H9 (cell line): ENCODE results near the gene FYCO1. TPM values are rescaled to one million over a fixed set of nuclear protein-coding genes. Genes with fewer than 3 reads are reported as not detected.

Experiments used
- DNase-seq: peaks from one replicate; pipeline ENCODE4 v3.0.0-alpha.2; 2017
- H2AFZ ChIP-seq: one replicate; pipeline ENCODE4 v1.6.1; 2013; ENCODE audit warnings: mild to moderate bottlenecking, low read length, control low read depth, moderate library complexity
- H2AK5ac ChIP-seq: 2 replicates; pipeline ENCODE4 v1.6.1; 2013; ENCODE audit warnings: low read length, control low read depth, mixed read lengths; ENCODE audit not compliant: insufficient read length
- H2BK120ac ChIP-seq: one replicate; pipeline ENCODE4 v1.6.1; 2013; ENCODE audit warnings: low read depth, mild to moderate bottlenecking, low read length, control low read depth, inconsistent platforms; ENCODE audit not compliant: poor library complexity, severe bottlenecking
- H2BK12ac ChIP-seq: 2 replicates; pipeline ENCODE4 v1.6.1; 2013; ENCODE audit warnings: low read length, control low read depth, mixed read lengths, low read depth; ENCODE audit not compliant: insufficient read length
- H2BK15ac ChIP-seq: 2 replicates; pipeline ENCODE4 v1.6.1; 2013; ENCODE audit warnings: low read depth, low read length, control low read depth
- H2BK20ac ChIP-seq: one replicate; pipeline ENCODE4 v1.6.1; 2013; ENCODE audit warnings: low read depth, mild to moderate bottlenecking, low read length, control low read depth, inconsistent platforms; ENCODE audit not compliant: poor library complexity, severe bottlenecking
- H2BK5ac ChIP-seq: 2 replicates; pipeline ENCODE4 v1.6.1; 2013; ENCODE audit warnings: low read length, control low read depth, mixed read lengths; ENCODE audit not compliant: insufficient read length
- H3K14ac ChIP-seq: 2 replicates; pipeline ENCODE4 v1.6.1; 2013; ENCODE audit warnings: low read length, control low read depth; ENCODE audit not compliant: insufficient read depth
- H3K18ac ChIP-seq: 2 replicates; pipeline ENCODE4 v1.6.1; 2013; ENCODE audit warnings: low read depth, mild to moderate bottlenecking, mixed read lengths, low read length, control low read depth; ENCODE audit not compliant: insufficient read length
- H3K23ac ChIP-seq: 2 replicates; pipeline ENCODE4 v1.6.1; 2013; ENCODE audit warnings: low read length, control low read depth, mixed read lengths, low read depth; ENCODE audit not compliant: insufficient read length
- H3K23me2 ChIP-seq: 2 replicates; pipeline ENCODE4 v1.6.1; 2013; ENCODE audit warnings: low read depth, mild to moderate bottlenecking, mixed read lengths, low read length, control low read depth; ENCODE audit not compliant: insufficient read length, poor library complexity, severe bottlenecking
- H3K27ac ChIP-seq: 2 replicates; pipeline ENCODE4 v1.5.1; 2013; ENCODE audit warnings: low read length, control low read depth, mixed read lengths, low read depth; ENCODE audit not compliant: insufficient read length
- H3K27me3 ChIP-seq: 2 replicates; pipeline ENCODE4 v1.6.1; 2013; ENCODE audit warnings: low read length, control low read depth, inconsistent platforms; ENCODE audit not compliant: insufficient read depth
- H3K4ac ChIP-seq: 2 replicates; pipeline ENCODE4 v1.6.1; 2013; ENCODE audit warnings: low read depth, mild to moderate bottlenecking, control low read depth, inconsistent platforms, low read length, moderate library complexity
- H3K4me1 ChIP-seq: 2 replicates; pipeline ENCODE4 v1.6.1; 2013; ENCODE audit warnings: low read length, control low read depth, inconsistent platforms; ENCODE audit not compliant: insufficient read depth
- H3K4me2 ChIP-seq: 2 replicates; pipeline ENCODE4 v1.6.1; 2013; ENCODE audit warnings: low read length, control low read depth, mixed read lengths; ENCODE audit not compliant: insufficient read length, insufficient read depth
- H3K56ac ChIP-seq: 2 replicates; pipeline ENCODE4 v1.6.1; 2013; ENCODE audit warnings: low read depth, mild to moderate bottlenecking, mixed read lengths, low read length, control low read depth; ENCODE audit not compliant: insufficient read length
- H3K79me1 ChIP-seq: 2 replicates; pipeline ENCODE4 v1.6.1; 2013; ENCODE audit warnings: low read depth, mild to moderate bottlenecking, moderate library complexity, low read length, control low read depth, inconsistent platforms; ENCODE audit not compliant: insufficient read depth, poor library complexity, severe bottlenecking
- H3K79me2 ChIP-seq: 2 replicates; pipeline ENCODE4 v1.6.1; 2013; ENCODE audit warnings: low read length, control low read depth, inconsistent platforms; ENCODE audit not compliant: insufficient read depth
- H3K9ac ChIP-seq: 2 replicates; pipeline ENCODE4 v1.6.1; 2013; ENCODE audit warnings: low read length, control low read depth, mixed read lengths; ENCODE audit not compliant: insufficient read length; ENCODE audit errors: extremely low read depth
- H3K9me3 ChIP-seq: one replicate; pipeline ENCODE4 v1.6.1; 2013; ENCODE audit warnings: low read depth, low read length, inconsistent platforms; ENCODE audit not compliant: control insufficient read depth
- H3T11ph ChIP-seq: one replicate; pipeline ENCODE4 v1.6.1; 2013; ENCODE audit warnings: mild to moderate bottlenecking, low read length, control low read depth, inconsistent platforms
- H4K20me1 ChIP-seq: one replicate; pipeline ENCODE4 v1.6.1; 2013; ENCODE audit not compliant: control insufficient read depth, insufficient read length, insufficient read depth
- H4K5ac ChIP-seq: 2 replicates; pipeline ENCODE4 v1.6.1; 2013; ENCODE audit warnings: low read depth, mild to moderate bottlenecking, mixed read lengths, low read length, control low read depth; ENCODE audit not compliant: insufficient read length
- H4K8ac ChIP-seq: replicated peaks from 2 replicates; pipeline ENCODE4 v1.6.1; 2013; ENCODE audit warnings: low read length, control low read depth, mixed read lengths, low read depth; ENCODE audit not compliant: insufficient read length
- H4K91ac ChIP-seq: 2 replicates; pipeline ENCODE4 v1.6.1; 2013; ENCODE audit warnings: low read depth, mild to moderate bottlenecking, moderate library complexity, mixed read lengths, low read length, control low read depth; ENCODE audit not compliant: insufficient read length
- H3K27ac Mint-ChIP-seq, 3 experiments: 2 replicates in 2 of 3; 3 replicates in 1 of 3; pipeline ENCODE4 v1.8.0; 2020 to 2021; ENCODE audit warnings: mixed read lengths in 3 of 3, mild to moderate bottlenecking in 1 of 3, moderate library complexity in 1 of 3
- H3K27me3 Mint-ChIP-seq: 2 replicates; pipeline ENCODE4 v1.8.0; 2021; ENCODE audit warnings: low read depth, mild to moderate bottlenecking, moderate library complexity, mixed read lengths
- H3K36me3 Mint-ChIP-seq, 3 experiments: 2 replicates in 2 of 3; 3 replicates in 1 of 3; pipeline ENCODE4 v1.8.0; 2020 to 2021; ENCODE audit warnings: low read depth in 3 of 3, mixed read lengths in 3 of 3; ENCODE audit not compliant: insufficient read depth in 1 of 3
- H3K4me1 Mint-ChIP-seq, 2 experiments: 2 replicates each; pipeline ENCODE4 v1.8.0; 2020; ENCODE audit warnings: mixed read lengths in 2 of 2
- H3K4me3 Mint-ChIP-seq, 2 experiments: 2 replicates in 1 of 2; 3 replicates in 1 of 2; pipeline ENCODE4 v1.8.0; 2020 to 2021; ENCODE audit warnings: mild to moderate bottlenecking in 2 of 2, mixed read lengths in 2 of 2, moderate library complexity in 1 of 2
- H3K9me3 Mint-ChIP-seq, 2 experiments: 2 replicates in 1 of 2; 3 replicates in 1 of 2; pipeline ENCODE4 v1.8.0; 2020; ENCODE audit warnings: mild to moderate bottlenecking in 2 of 2, mixed read lengths in 2 of 2, moderate library complexity in 1 of 2
- WGBS: extraction: QIAGEN DNeasy Blood & Tissue Kit; methylation state at CpG from one replicate; pipeline ENCODE4 v1.1.7; 2013; ENCODE audit warnings: missing lambda C conversion rate, low lambda C conversion rate, mixed read lengths; ENCODE audit not compliant: insufficient read length; ENCODE audit errors: extremely low coverage; 5-methylcytosine and 5-hydroxymethylcytosine counted together
- total RNA-seq: library from RNA; stranded (reverse); gene quantifications from 2 replicates; pipeline ENCODE4 v1.2.1, GENCODE V29; 2021
- TF ChIP-seq, protein P1 (sequence below): fragments of 200-600 bp; sonication (generic); conservative IDR thresholded peaks from 3 replicates; pipeline ENCODE4 v1.8.0; 2021; ENCODE audit warnings: antibody characterized with exemption, mild to moderate bottlenecking

Gene FYCO1
- total RNA-seq, 1 experiment from 2014 or later: 10.4 TPM

DNA sequence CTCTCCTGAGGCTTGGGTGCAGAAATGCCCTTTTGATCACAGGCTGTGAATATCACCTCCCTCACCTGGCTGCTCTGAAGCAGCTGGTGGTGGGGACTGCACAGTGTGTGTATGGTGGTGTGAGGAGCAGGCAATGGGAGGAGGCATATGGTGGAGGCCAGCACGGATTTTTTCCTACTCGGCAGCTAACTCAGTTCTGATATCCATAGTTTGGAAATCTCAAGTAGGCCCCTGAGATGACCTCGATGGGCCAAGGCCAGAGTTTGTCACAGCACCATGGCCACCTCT lies 73.6 kb downstream of the FYCO1 start:
- Histone ChIP-seq H3K27ac (no peak overlapping the region), H2AFZ (no peak overlapping the region), H3K9ac (no peak overlapping the region), H2AK5ac (no peak overlapping the region), H3K79me2 (no peaks in the 10 kb centered on the region), H3K56ac (no peak overlapping the region), H3K9me3 (no peaks in the 10 kb centered on the region), H4K20me1 (no peaks in the 10 kb centered on the region), H4K5ac (no peak overlapping the region), H3K27me3 (no peaks in the 10 kb centered on the region), H3K4ac (no peak overlapping the region), H3K4me2 (no peak overlapping the region), H2BK20ac (no peak overlapping the region), H3T11ph (no peak overlapping the region), H3K23ac (no peak overlapping the region), H3K79me1 (no peaks in the 10 kb centered on the region), H3K23me2 (no peaks in the 10 kb centered on the region), H4K8ac (no peak overlapping the region), H2BK15ac (no peak overlapping the region), H3K4me1 (no peaks in the 10 kb centered on the region), H3K14ac (no peak overlapping the region), H4K91ac (no peak overlapping the region), H2BK5ac (no peak overlapping the region), H2BK12ac (no peak overlapping the region), H2BK120ac (no peak overlapping the region), H3K18ac (no peak overlapping the region)
- Mint-ChIP-seq H3K27me3 (no peaks in the 10 kb centered on the region), H3K9me3 (no peaks in the 10 kb centered on the region), H3K27ac (peak overlapping the region in 1 of 3 experiments; percentile 22; a peak in 2 of 7 replicates), H3K36me3 (peaks cover 2 to 49% (median 39%) of the 10 kb centered on the region in 3 experiments; a peak in 6 of 7 replicates), H3K4me3 (no peak overlapping the region), H3K4me1 (peaks cover 0 to under 1% of the 10 kb centered on the region in 2 experiments; a peak in 1 of 4 replicates)
- no peak for DNase-seq
- WGBS: no CpG with 5 or more reads among the region's 3 CpGs
- TF ChIP-seq, protein P1, sequence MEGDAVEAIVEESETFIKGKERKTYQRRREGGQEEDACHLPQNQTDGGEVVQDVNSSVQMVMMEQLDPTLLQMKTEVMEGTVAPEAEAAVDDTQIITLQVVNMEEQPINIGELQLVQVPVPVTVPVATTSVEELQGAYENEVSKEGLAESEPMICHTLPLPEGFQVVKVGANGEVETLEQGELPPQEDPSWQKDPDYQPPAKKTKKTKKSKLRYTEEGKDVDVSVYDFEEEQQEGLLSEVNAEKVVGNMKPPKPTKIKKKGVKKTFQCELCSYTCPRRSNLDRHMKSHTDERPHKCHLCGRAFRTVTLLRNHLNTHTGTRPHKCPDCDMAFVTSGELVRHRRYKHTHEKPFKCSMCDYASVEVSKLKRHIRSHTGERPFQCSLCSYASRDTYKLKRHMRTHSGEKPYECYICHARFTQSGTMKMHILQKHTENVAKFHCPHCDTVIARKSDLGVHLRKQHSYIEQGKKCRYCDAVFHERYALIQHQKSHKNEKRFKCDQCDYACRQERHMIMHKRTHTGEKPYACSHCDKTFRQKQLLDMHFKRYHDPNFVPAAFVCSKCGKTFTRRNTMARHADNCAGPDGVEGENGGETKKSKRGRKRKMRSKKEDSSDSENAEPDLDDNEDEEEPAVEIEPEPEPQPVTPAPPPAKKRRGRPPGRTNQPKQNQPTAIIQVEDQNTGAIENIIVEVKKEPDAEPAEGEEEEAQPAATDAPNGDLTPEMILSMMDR: no peak
